ENCODE results near the gene PRICKLE4.
A peak's percentile ranks its signal among the peaks of the same experiment; 100 is the strongest.

PRICKLE4 gene

DNA sequence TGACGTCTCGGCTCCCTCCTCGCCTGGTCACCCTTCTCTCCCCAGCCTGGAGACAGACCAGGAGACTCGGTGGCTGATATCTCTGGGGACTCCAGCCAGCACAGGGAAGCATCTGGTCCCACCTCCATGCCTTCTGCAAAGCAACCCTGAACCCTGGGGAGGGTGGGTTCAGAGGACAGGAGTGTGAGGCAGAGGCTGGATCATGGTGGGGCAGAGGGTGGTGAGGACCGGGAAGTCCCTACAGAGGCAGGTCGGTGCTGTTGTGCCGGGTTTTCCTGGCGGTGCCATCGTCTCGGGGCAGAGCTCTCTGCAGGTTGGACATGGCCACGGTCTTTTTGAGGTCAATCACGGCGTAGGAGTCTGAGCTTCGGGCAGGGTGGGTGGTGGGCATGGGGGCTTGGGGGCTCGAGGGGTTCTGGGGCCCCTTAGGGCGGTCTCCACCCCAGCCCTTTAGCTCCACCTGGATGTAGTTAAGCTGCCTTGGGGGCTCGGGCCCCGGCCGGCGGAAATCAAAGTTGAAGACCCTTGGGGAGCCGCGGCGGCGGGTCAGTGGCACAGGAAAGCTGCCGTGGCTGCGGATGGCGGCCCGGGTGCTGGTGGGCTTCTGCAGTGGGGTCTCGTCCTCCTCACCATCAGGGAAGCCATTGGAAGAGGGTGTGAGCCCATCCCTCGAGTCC is 10.1 kb upstream of the PRICKLE4 start:
- peaks cover 22% of the 10 kb centered on the region for H3K36me3 ChIP-seq (ENCODE audit: insufficient read depth, low read length)
- peaks cover 9% of the 10 kb centered on the region for H3K4me1 ChIP-seq (ENCODE audit: insufficient read depth, low read length)
- no peaks in the 10 kb centered on the region for H3K27me3 ChIP-seq (ENCODE audit: insufficient read depth, low read length)
- H3K9me3 ChIP-seq (ENCODE audit: low read length) = no peaks in the 10 kb centered on the region
- H2AFZ ChIP-seq (ENCODE audit: low read depth, low read length) = no peak overlapping the region
- H3K4me3 ChIP-seq (ENCODE audit: low read length) = no peak overlapping the region

DNA sequence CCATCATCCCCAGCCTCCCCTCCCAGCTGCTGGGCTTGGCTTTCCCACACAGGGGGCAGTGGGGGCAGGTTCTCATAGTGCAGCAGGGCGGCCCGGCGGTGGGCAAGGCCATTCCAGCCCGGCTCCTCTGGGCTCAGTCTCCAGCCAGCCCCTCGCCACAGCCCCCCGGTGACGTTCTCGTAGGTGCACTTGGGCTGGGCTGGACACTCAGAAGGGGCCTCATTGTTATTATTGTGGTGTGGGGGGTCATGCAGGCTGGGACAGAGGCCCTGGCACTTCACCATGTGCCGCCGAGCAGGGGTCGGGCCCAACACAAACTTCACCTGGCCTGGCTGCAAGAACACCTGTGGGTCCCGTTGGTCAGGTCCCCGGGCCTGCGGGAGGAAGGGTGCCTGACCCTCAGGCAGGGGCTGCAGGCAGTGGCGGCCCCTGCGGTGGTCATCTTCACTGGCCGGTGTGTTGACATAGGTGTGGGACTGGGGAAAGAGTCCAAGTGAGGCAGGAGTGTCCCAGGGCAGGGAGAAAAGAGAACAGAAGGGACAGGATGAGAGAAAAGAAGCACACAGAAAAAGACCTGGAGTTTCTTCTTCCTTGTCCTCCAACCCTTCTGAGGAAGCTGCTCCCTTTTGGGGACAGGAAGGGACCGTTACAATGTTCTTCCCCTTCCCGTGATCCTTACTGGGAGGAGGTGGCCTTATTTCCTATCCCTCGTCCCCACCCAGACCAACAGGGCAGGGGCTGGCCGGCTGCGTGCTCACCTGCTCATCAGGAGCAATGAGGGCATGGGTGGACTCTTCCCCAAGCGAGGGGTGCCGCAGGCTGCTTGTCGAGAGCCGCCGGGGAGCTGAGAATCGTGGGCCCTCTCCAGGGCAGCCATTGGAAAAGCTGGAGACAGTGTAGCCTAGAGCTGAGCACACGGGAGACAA is 9.3 kb upstream of the PRICKLE4 start:
- H3K9me3 ChIP-seq (ENCODE audit: low read length) = no peaks in the 10 kb centered on the region
- H3K4me3 ChIP-seq (ENCODE audit: low read length) = no peak overlapping the region
- peaks cover 25% of the 10 kb centered on the region for H3K36me3 ChIP-seq (ENCODE audit: insufficient read depth, low read length)
- no peak overlapping the region for H2AFZ ChIP-seq (ENCODE audit: low read depth, low read length)
- no peaks in the 10 kb centered on the region for H3K27me3 ChIP-seq (ENCODE audit: insufficient read depth, low read length)
- H3K4me1 ChIP-seq (ENCODE audit: insufficient read depth, low read length) = peaks cover 9% of the 10 kb centered on the region

DNA sequence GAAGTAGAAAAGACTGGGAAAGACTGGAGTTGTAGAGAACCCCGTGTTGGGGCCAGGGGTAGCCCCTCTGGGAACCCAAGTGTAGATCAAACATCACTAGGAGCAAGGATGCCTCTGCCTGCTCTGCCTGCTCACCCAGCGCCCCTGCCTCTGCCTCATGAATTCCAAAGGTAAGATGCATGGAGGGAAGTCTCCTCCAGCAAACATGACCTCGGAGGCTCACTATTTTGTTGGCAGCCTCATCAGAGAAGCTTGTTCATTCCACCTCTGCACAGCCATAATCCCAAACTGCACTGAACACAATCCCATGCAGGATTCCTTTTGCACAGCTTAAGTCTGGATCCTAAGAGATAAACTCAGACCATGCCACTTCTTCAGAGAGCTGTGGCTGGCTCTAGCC is 5.7 kb upstream of the PRICKLE4 start:
- no peaks in the 10 kb centered on the region for H3K27me3 ChIP-seq (ENCODE audit: insufficient read depth, low read length)
- H3K9me3 ChIP-seq (ENCODE audit: low read length) = no peaks in the 10 kb centered on the region
- no peak overlapping the region for H2AFZ ChIP-seq (ENCODE audit: low read depth, low read length)
- peaks cover 30% of the 10 kb centered on the region for H3K36me3 ChIP-seq (ENCODE audit: insufficient read depth, low read length)
- no peak overlapping the region for H3K4me3 ChIP-seq (ENCODE audit: low read length)
- H3K4me1 ChIP-seq (ENCODE audit: insufficient read depth, low read length) = peaks cover 8% of the 10 kb centered on the region

DNA sequence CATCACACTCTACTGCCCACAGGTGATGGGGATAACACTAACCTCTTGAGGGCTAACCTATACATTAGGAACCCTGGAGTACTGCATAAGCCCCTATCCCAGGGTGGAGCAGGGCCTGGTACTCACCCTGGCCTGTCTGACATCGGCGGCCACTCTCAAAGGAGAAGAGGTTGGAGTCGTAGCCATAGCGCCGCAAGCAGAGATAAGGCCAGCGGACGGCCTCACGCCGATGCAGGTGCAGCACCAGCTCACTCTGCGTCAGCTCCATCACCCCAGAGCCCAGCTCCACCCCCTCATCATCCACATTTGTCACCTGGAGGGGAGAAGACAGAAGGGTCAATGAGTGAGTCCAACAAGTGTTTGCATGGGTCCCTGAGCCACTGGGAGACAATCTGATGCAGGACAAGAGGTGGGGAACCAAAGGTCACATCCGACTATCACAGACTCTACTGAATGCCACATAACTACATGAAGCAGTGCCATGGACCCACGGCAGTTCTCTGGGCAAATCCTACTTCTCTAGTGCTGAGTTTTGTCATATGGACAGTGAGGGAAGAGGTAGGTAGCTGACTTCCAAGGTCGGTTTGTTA is 5.2 kb upstream of the PRICKLE4 start:
- H3K36me3 ChIP-seq (ENCODE audit: insufficient read depth, low read length) = peaks cover 28% of the 10 kb centered on the region

DNA sequence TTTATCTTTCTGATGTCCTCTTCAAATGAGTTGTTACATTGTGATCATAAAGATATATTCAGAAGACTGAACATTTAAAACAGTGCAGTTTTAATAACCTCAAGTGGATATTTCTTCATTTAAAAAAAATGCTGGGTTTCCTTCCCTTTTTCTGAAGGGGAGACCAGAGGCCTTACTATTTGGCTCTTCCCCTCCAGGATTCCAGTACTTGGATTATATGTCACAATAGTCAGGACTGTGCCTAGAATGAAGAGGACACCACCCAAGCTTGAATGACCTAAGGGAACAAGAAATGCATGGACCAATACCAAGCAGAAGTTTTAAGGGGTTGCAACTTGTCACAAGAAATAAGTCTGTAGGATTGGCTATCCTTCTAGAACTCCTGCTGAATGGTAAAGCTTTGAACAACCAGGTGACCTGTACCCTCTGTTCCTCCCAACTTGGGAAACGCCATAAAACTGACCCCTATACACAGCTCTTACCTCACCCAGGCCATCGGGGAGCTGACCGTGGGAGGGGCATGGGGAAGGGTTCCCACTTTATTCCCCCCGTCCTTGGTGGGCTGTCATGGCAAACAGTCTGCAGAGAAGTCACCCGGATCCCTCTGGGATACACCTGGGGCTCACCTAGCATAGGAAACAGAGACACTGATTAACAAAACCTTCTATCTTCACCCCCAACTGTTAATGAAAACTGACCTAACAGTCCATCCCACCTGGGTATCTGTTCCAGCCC is 2.9 kb upstream of the PRICKLE4 start:
- Histone ChIP-seq H3K9me3 (ENCODE audit: low read length) (no peaks in the 10 kb centered on the region), H2AFZ (ENCODE audit: low read depth, low read length) (no peak overlapping the region), H3K4me3 (ENCODE audit: low read length) (no peak overlapping the region), H3K36me3 (ENCODE audit: insufficient read depth, low read length) (peaks cover 17% of the 10 kb centered on the region), H3K4me1 (ENCODE audit: insufficient read depth, low read length) (peaks cover 16% of the 10 kb centered on the region), H3K27me3 (ENCODE audit: insufficient read depth, low read length) (no peaks in the 10 kb centered on the region)

More for the DNA sequence above, 5.2 kb upstream of the PRICKLE4 start:
- H3K27me3 ChIP-seq (ENCODE audit: insufficient read depth, low read length) = no peaks in the 10 kb centered on the region
- no peaks in the 10 kb centered on the region for H3K9me3 ChIP-seq (ENCODE audit: low read length)
- no peak overlapping the region for H3K4me3 ChIP-seq (ENCODE audit: low read length)
- H2AFZ ChIP-seq (ENCODE audit: low read depth, low read length) = no peak overlapping the region
- peaks cover 8% of the 10 kb centered on the region for H3K4me1 ChIP-seq (ENCODE audit: insufficient read depth, low read length)

DNA sequence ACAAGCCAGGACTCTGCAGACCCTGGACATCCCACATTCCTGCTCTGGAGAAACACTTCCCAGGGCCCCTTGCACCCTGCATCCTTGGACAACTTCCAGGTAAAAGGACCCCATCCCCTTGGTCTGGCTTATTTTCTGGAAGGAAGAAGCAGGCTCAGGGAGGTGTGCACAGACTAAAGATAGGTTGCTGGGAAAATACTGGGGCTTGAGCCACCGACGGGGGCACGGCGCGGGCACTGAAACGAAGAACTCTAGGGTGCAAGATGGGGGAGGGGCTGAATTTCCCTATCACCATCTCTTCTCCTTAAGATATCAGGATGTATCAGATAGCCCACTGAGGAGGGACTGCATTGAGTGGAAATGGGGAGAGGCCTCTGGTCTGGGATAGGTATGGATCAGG is 1.7 kb upstream of the PRICKLE4 start:
- Histone ChIP-seq H3K36me3 (ENCODE audit: insufficient read depth, low read length) (peaks cover 16% of the 10 kb centered on the region), H3K4me1 (ENCODE audit: insufficient read depth, low read length) (peaks cover 16% of the 10 kb centered on the region), H3K9me3 (ENCODE audit: low read length) (no peaks in the 10 kb centered on the region), H3K4me3 (ENCODE audit: low read length) (peak overlapping the region; percentile 58), H3K27me3 (ENCODE audit: insufficient read depth, low read length) (no peaks in the 10 kb centered on the region), H2AFZ (ENCODE audit: low read depth, low read length) (peak overlapping the region; percentile 46)

DNA sequence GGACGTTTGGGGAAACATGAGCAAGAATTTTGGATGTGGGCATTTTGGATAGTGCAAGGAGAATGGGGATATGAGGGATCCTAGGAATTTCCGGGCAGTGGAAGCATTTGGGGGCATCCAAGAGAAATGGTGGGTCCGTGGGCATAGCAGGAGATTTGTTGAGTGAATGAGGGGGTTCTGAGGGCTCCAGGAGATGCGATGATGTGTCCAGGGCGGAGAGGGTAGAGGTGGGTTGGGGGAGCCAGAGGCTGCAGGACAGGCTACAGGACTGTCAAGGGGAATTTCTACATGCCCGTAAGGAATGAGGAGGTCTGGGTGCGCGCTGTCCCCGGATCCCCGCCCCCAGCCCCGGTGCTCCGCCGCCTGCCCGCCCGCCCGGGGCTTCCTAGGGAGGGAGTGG is 1.2 kb upstream of the PRICKLE4 start:
- H3K4me3 ChIP-seq (ENCODE audit: low read length) = peak overlapping the region; percentile 58
- no peaks in the 10 kb centered on the region for H3K9me3 ChIP-seq (ENCODE audit: low read length)
- peak overlapping the region; percentile 46 for H2AFZ ChIP-seq (ENCODE audit: low read depth, low read length)
- H3K36me3 ChIP-seq (ENCODE audit: insufficient read depth, low read length) = peaks cover 16% of the 10 kb centered on the region
- peaks cover 16% of the 10 kb centered on the region for H3K4me1 ChIP-seq (ENCODE audit: insufficient read depth, low read length)
- H3K27me3 ChIP-seq (ENCODE audit: insufficient read depth, low read length) = no peaks in the 10 kb centered on the region

DNA sequence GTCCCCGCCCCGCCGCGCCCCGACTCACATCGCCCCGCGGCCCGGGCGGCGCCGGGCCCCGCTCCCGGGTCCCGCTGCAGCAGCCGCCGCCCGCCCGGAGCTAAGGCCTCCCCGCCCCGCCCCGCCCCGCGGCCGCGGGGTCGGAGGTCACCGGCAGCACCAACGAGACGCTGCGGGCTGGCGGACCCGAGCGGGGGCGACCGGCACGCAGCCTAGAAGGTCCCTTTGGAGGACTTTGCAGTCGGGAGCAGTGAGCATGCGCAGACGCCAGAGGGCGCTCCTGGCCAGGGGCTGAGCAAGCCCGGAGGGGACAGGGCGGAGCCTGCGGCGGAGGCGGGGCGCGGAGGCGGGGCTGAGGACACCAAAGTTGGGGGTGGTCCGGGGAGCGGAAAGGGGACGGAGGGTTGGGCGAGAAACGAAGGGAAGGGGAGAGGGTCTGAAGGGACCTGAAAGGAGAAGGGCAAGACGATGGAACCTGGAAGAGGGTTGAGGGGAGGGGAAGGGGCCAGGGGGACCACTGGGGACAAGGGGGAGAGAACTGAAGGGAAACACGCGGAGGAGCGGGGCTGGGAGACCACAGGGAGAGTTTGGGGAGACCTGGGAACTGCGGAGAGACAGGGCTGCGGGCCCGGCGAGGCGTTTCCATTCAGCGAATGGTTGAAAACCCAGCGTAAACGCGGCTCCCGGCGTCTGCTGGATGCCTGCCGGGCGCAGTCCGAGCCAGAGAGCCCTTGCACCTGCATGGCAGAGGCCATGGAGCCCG is 613 bp upstream of the PRICKLE4 start, which contains the start of gene FRS3:
FRS3 (minus strand) TSS at position 113 of the 763 bp plus-strand sequence. CDS start 2,913 bp downstream, outside the sequence.
- Histone ChIP-seq H3K4me1 (ENCODE audit: insufficient read depth, low read length) (peaks cover 16% of the 10 kb centered on the region), H3K36me3 (ENCODE audit: insufficient read depth, low read length) (peaks cover 13% of the 10 kb centered on the region), H3K27me3 (ENCODE audit: insufficient read depth, low read length) (no peaks in the 10 kb centered on the region), H3K4me3 (ENCODE audit: low read length) (peak within 1 kb of the TSS; percentile 58), H2AFZ (ENCODE audit: low read depth, low read length) (peak within 1 kb of the TSS; percentile 46), H3K9me3 (ENCODE audit: low read length) (no peaks in the 10 kb centered on the region)

DNA sequence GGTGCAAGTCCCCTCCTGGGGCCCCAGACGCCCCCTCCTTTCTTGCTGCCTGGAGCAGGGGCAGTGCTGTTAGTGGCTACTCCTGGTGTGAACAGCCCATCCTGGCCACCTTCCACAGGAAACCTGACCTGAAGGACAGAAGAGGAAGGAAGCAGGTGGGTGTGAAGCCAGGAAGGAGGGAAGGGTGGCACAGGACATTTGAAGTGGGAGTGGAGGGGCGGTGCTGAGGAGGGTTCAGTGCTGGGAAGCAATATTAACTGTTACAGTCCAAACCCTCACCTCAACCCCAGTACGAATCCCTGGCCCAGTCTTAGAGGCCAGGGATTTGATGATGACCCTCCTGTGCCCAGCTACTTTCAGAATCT is 766 bp downstream of the PRICKLE4 start:
- Histone ChIP-seq H3K27me3 (ENCODE audit: insufficient read depth, low read length) (no peaks in the 10 kb centered on the region), H3K36me3 (ENCODE audit: insufficient read depth, low read length) (peaks cover 5% of the 10 kb centered on the region), H3K9me3 (ENCODE audit: low read length) (no peaks in the 10 kb centered on the region), H3K4me3 (ENCODE audit: low read length) (peak overlapping the region; percentile 58), H2AFZ (ENCODE audit: low read depth, low read length) (no peak overlapping the region), H3K4me1 (ENCODE audit: insufficient read depth, low read length) (peaks cover 22% of the 10 kb centered on the region)

DNA sequence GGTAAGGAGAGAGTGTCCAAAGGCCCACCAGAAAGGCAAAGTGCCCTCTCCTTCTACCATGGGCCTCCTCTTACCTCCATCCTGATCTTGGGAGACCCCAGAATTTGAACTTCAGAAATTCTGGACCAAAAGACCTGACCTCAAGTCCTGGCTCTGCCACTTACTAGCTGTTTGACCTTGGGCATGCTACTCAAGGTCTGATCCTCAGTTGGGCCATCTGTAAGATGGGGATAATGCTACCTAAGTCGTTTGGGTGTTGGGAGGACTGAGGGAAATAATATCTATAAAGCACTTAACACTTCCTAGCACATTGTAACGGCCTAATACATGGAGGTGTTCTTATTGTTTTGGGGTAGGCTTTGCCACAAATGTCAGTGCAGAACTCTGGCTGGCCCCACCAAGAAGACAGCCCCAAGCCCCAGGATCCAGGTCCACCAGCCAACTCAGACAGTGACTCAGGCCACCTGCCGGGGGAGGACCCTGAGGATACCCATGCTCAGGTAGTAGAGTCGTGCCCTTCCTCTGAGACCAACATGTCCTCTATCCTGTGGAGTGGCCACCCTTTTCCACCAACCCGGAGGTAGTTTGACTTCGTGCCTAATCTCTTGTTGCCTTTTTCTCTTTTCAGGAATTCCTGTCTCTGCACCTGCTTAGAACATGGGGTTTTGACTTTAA is 2.7 kb downstream of the PRICKLE4 start:
- Histone ChIP-seq H3K4me1 (ENCODE audit: insufficient read depth, low read length) (peaks cover 22% of the 10 kb centered on the region), H3K36me3 (ENCODE audit: insufficient read depth, low read length) (no peaks in the 10 kb centered on the region), H3K27me3 (ENCODE audit: insufficient read depth, low read length) (no peaks in the 10 kb centered on the region), H2AFZ (ENCODE audit: low read depth, low read length) (no peak overlapping the region), H3K4me3 (ENCODE audit: low read length) (no peak overlapping the region), H3K9me3 (ENCODE audit: low read length) (no peaks in the 10 kb centered on the region)

DNA sequence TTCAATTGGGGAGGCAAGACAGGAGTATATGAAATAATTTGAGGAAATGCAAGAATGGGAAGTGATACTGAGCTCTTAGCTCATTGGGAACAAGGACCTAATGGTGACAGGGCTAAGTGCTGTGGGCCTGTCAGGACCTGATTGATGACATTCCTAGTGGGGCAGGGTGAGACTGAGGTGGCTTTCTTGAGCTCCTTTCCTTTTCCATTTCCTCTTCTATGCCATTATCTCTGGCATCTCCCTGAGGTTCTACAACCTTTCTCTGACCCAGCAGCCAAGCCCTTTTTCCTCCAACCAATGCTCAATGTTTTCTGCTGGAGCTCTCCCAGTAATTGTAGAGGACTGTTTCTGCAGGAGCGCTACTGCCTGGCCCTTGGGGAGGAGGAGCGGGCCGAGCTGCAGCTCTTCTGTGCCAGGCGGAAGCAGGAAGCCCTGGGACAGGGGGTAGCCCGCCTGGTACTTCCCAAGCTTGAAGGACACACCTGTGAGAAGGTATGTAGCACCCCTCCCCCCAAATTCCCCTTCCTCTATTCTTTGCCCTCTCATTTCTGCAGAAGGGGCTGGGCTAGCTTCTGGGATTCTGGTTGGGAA is 4.1 kb downstream of the PRICKLE4 start:
- Histone ChIP-seq H3K36me3 (ENCODE audit: insufficient read depth, low read length) (peaks cover 9% of the 10 kb centered on the region), H3K27me3 (ENCODE audit: insufficient read depth, low read length) (no peaks in the 10 kb centered on the region), H3K4me1 (ENCODE audit: insufficient read depth, low read length) (peaks cover 18% of the 10 kb centered on the region), H2AFZ (ENCODE audit: low read depth, low read length) (no peak overlapping the region), H3K9me3 (ENCODE audit: low read length) (no peaks in the 10 kb centered on the region), H3K4me3 (ENCODE audit: low read length) (no peak overlapping the region)
